Measurements from ENCODE around the gene C1orf210.

Gene C1orf210

GRCh38 chr1:43302721-43303470 lies 17.5 kb upstream of the C1orf210 start:
- TF ChIP-seq CTCF (IDR thresholded peaks at IDR 0.05; ENCODE audit: control insufficient read depth, insufficient read depth, low read depth, low read length, missing control alignments), result no peak
- no peak overlapping the region for H3K4me3 ChIP-seq (ENCODE audit: control insufficient read depth, low read depth, low read length)
- DNase-seq (ENCODE audit: low read depth), result no peak

DNA sequence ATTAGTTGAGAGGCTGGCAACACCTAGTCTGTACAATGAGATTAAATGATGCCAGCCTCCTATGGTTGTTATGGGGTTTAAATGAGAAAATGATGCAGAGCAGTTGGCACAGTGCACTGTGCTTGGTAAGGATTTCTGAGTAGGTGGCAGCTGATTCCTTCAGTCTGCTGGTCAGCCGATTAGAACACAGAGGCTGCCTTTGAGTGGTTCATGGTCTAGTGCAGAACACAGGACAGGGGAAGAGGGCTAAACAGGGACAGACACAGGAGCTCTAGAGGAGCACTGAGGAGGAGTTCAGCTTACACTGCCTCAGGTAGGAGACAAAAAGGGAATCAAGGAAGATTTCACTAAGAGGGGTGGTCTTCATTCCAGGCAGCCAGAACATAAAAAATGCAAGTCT lies 16.8 kb upstream of the C1orf210 start:
- no peak for DNase-seq (ENCODE audit: low read depth)
- H3K4me3 ChIP-seq (ENCODE audit: control insufficient read depth, low read depth, low read length), result no peak overlapping the region
- no peak for TF ChIP-seq CTCF (IDR thresholded peaks at IDR 0.05; ENCODE audit: control insufficient read depth, insufficient read depth, low read depth, low read length, missing control alignments)

DNA sequence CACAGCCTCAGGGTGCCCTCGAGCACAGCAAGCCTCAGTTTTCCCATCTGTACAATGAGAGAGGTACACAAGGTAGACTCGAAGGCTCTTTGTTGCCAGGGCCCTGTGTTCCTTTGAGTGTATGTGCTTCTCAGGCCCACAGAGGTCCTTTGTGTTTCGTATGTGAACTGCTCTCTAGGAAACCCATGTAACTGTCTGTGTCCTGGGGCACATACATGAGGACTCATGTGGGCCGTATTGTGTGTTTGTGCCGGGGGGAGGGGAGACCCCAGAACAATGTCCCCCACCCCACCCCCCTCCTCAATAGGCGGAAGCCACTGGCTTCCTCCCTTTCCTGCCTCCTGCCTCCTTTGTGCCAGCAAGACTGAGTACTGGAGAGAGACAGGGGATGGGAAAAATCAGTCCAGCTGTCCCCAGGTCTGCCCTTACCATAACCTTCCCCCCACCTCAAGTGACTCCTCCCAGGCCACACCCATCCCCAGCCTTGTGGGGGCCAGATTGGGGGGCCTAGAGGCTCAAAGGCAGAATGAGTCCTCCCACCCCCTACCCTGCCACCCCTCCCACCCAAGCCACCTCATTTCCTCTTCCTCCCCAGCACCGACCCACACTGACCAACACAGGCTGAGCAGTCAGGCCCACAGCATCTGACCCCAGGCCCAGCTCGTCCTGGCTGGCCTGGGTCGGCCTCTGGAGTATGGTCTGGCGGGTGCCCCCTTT lies 15.2 kb upstream of the C1orf210 start, which contains the start of gene TIE1:
TSS of gene TIE1 (plus strand) at position 605 of the 717 bp plus-strand sequence. CDS start at position 695, 90 bp downstream.
- no peak for TF ChIP-seq CTCF (IDR thresholded peaks at IDR 0.05; ENCODE audit: control insufficient read depth, insufficient read depth, low read depth, low read length, missing control alignments)
- no peak within 1 kb of the TSS for H3K4me3 ChIP-seq (ENCODE audit: control insufficient read depth, low read depth, low read length)
- DNase-seq (ENCODE audit: low read depth), result no peak

- no peak for DNase-seq (ENCODE audit: low read depth)
- H3K4me3 ChIP-seq (ENCODE audit: control insufficient read depth, low read depth, low read length), result no peak overlapping the region
- no peak for TF ChIP-seq CTCF (IDR thresholded peaks at IDR 0.05; ENCODE audit: control insufficient read depth, insufficient read depth, low read depth, low read length, missing control alignments)
Measured at GRCh38 chr1:43299101-43299500, 13.7 kb upstream of the C1orf210 start.

GRCh38 chr1:43298055-43298454 lies 12.7 kb upstream of the C1orf210 start:
- no peak for TF ChIP-seq CTCF (IDR thresholded peaks at IDR 0.05; ENCODE audit: control insufficient read depth, insufficient read depth, low read depth, low read length, missing control alignments)

GRCh38 chr1:43296207-43296606 lies 10.8 kb upstream of the C1orf210 start:
- no peak for DNase-seq (ENCODE audit: low read depth)
- no peak for TF ChIP-seq CTCF (IDR thresholded peaks at IDR 0.05; ENCODE audit: control insufficient read depth, insufficient read depth, low read depth, low read length, missing control alignments)
- H3K4me3 ChIP-seq (ENCODE audit: control insufficient read depth, low read depth, low read length), result no peak overlapping the region

More at GRCh38 chr1:43298055-43298454, 12.7 kb upstream of the C1orf210 start:
- no peak overlapping the region for H3K4me3 ChIP-seq (ENCODE audit: control insufficient read depth, low read depth, low read length)
- no peak for DNase-seq (ENCODE audit: low read depth)

Data from AG09309 (cell line).